Measurements from ENCODE around the gene AIG1. TPM values are rescaled to one million over a fixed set of nuclear protein-coding genes. Genes with fewer than 3 reads are reported as not detected.

AIG1 gene, protein sequence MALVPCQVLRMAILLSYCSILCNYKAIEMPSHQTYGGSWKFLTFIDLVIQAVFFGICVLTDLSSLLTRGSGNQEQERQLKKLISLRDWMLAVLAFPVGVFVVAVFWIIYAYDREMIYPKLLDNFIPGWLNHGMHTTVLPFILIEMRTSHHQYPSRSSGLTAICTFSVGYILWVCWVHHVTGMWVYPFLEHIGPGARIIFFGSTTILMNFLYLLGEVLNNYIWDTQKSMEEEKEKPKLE
- total RNA-seq (10 to 100 TPM; 21.0 to 55.7 (median 46.8) TPM), polyA plus RNA-seq (10 to 100 TPM; 37.9 to 49.7 (median 49.0) TPM)
- long read RNA-seq, donor 1, transcript AIG1-202 (6 exons, 1,395 nt) = major isoform, 12 of 22 reads
- long read RNA-seq, donor 1, partial matches to known transcripts = 9 of 22 reads
- long read RNA-seq, donor 1, other reads (novel, unspliced or antisense) = 0 of 22 reads
- long read RNA-seq, donor 2, transcript AIG1-202 (6 exons, 1,395 nt) = major isoform, 15 of 26 reads
- long read RNA-seq, donor 2, partial matches to known transcripts = 11 of 26 reads
- long read RNA-seq, donor 2, other reads (novel, unspliced or antisense) = 0 of 26 reads
- long read RNA-seq, donor 3, transcript AIG1-202 (6 exons, 1,395 nt) = major isoform, 6 of 9 reads
- long read RNA-seq, donor 3, partial matches to known transcripts = 0 of 9 reads
- long read RNA-seq, donor 3, other reads (novel, unspliced or antisense) = 0 of 9 reads
- long read RNA-seq, donor 4, transcript AIG1-202 (6 exons, 1,395 nt) = major isoform, 36 of 52 reads
- long read RNA-seq, donor 4, partial matches to known transcripts = 4 of 52 reads
- long read RNA-seq, donor 4, other reads (novel, unspliced or antisense) = 9 of 52 reads
- long read RNA-seq, donor 5, transcript AIG1-202 (6 exons, 1,395 nt) = major isoform, 52 of 87 reads
- long read RNA-seq, donor 5, transcript AIG1-208 (4 exons, 3,393 nt) = minor isoform, 8 of 87 reads
- long read RNA-seq, donor 5, partial matches to known transcripts = 4 of 87 reads
- long read RNA-seq, donor 5, other reads (novel, unspliced or antisense) = 18 of 87 reads
- long read RNA-seq, donor 6, transcript AIG1-202 (6 exons, 1,395 nt) = major isoform, 21 of 37 reads
- long read RNA-seq, donor 6, partial matches to known transcripts = 8 of 37 reads
- long read RNA-seq, donor 6, other reads (novel, unspliced or antisense) = 4 of 37 reads
- long read RNA-seq, donor 7, partial matches to known transcripts = 0 of 5 reads
- long read RNA-seq, donor 7, other reads (novel, unspliced or antisense) = 0 of 5 reads
- long read RNA-seq, donor 8, transcript AIG1-202 (6 exons, 1,395 nt) = major isoform, 8 of 24 reads
- long read RNA-seq, donor 8, partial matches to known transcripts = 15 of 24 reads
- long read RNA-seq, donor 8, other reads (novel, unspliced or antisense) = 0 of 24 reads
- long read RNA-seq, donor 9, transcript AIG1-202 (6 exons, 1,395 nt) = major isoform, 7 of 13 reads
- long read RNA-seq, donor 9, partial matches to known transcripts = 5 of 13 reads
- long read RNA-seq, donor 9, other reads (novel, unspliced or antisense) = 0 of 13 reads
- long read RNA-seq, donor 10, partial matches to known transcripts = 0 of 2 reads
- long read RNA-seq, donor 10, other reads (novel, unspliced or antisense) = 0 of 2 reads

DNA sequence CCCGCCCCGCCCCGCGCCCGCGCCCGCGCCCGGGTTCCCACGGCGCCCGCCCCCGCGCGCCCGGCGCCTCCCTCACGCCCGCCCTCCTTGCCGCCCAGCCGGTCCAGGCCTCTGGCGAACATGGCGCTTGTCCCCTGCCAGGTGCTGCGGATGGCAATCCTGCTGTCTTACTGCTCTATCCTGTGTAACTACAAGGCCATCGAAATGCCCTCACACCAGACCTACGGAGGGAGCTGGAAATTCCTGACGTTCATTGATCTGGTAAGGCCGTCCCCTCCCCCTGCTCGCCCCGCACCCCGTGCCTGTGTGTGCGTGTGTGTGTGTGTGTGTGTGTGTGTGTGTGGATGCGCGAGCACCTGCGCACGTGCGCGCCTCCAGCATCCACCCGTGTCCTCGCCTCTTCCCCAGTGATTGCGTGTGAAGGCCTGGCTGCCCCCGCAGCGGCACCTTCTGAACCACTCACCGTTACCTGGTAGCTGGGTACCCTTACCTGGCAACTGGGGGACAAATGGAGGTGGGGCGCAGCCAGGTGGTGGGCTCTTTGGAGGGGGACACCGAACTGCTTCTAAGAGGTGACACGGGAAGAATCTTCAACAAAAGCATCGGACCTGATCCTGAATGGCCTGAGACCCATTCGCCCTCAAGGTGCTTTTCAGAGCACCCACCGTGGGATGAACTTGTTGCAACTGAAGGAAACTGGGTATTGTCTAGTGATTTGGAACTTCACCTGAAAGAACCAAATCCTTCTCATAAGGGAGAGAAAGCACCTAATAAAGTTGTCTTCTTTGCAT, at the start of gene AIG1:
Gene AIG1, plus strand, starts transcription at position 84 of the 791 bp plus-strand sequence. Its CDS starts 37 bp downstream, at position 121.
- no peak for TF ChIP-seq POLR2A (IDR thresholded peaks at IDR 0.05)
- TF ChIP-seq, protein P1, sequence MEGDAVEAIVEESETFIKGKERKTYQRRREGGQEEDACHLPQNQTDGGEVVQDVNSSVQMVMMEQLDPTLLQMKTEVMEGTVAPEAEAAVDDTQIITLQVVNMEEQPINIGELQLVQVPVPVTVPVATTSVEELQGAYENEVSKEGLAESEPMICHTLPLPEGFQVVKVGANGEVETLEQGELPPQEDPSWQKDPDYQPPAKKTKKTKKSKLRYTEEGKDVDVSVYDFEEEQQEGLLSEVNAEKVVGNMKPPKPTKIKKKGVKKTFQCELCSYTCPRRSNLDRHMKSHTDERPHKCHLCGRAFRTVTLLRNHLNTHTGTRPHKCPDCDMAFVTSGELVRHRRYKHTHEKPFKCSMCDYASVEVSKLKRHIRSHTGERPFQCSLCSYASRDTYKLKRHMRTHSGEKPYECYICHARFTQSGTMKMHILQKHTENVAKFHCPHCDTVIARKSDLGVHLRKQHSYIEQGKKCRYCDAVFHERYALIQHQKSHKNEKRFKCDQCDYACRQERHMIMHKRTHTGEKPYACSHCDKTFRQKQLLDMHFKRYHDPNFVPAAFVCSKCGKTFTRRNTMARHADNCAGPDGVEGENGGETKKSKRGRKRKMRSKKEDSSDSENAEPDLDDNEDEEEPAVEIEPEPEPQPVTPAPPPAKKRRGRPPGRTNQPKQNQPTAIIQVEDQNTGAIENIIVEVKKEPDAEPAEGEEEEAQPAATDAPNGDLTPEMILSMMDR (IDR thresholded peaks at IDR 0.05) = no peak
- Histone ChIP-seq H3K36me3 (replicated peaks in 1 of 2) (no peaks in the 10 kb centered on the region), H3K4me3 (peak within 1 kb of the TSS; percentile 53 to 93 (median 79)), H3K9me3 (replicated peaks in 1 of 3) (no peaks in the 10 kb centered on the region), H3K4me1 (replicated peaks in 1 of 2) (peaks cover 0 to 18% of the 10 kb centered on the region in 2 donors), H3K27me3 (no peaks in the 10 kb centered on the region), H3K27ac (peak within 1 kb of the TSS; percentile 33 to 96 (median 87))
- WGBS, 4 donors = 8 to 58% (median 30%) methylated on average over 7 to 50 of the region's 50 CpGs
- DNase-seq = peak in 5 of 7 donors; percentile 77 to 83 (median 79)
- intact Hi-C loops (cut with DNase I) = no loop called here

DNA sequence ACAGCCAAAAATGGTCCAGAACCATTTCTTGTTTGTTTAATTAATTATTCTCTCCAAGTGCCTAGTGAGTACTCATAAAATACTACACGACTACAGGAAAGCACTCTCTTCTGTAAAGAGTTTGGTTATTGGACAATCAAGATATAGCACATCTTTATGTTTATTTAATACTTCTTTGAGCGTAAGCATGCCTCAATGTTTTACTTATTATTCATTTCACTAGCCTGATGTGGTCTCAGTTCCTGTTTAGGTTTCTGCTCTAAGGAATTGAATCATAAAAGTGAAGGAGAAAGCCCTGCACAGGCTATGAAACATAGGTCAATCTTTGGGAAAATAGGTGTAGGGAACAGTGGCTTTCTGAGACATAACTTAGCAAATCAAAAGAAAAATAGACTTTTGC, 45.9 kb upstream of the AIG1 start:
- WGBS, 4 donors = 83 to 88% (median 83%) methylated on average over 2 of the region's 2 CpGs
- TF ChIP-seq, protein P1 (IDR thresholded peaks at IDR 0.05) = no peak
- TF ChIP-seq POLR2A (IDR thresholded peaks at IDR 0.05) = no peak
- Histone ChIP-seq H3K4me3 (no peak overlapping the region), H3K27ac (no peak overlapping the region), H3K36me3 (replicated peaks in 1 of 2) (no peaks in the 10 kb centered on the region), H3K4me1 (replicated peaks in 1 of 2) (no peaks in the 10 kb centered on the region), H3K27me3 (no peaks in the 10 kb centered on the region), H3K9me3 (replicated peaks in 1 of 3) (no peaks in the 10 kb centered on the region)
- DNase-seq = no peak
- intact Hi-C loops (cut with DNase I) = no loop called here

DNA sequence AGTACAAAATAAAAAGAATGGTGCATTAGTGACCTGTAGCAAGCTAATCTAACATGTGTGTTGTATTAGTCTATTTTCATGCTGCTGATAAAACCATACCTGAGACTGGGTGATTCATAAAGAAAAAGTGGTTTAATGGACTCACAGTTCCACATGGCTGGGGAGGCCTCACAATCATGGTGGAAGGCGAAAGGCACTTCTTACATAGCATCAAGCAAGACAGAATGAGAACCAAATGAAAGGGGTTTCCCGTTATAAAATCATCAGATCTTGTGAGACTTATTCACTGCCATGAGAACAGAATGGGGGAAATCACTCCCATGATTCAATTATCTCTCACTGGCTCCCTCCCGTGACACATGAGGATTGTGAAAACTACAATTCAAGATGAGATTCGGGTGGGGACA, 45.4 kb upstream of the AIG1 start:
- WGBS, 4 donors = 79 to 88% (median 84%) methylated on average over 4 of the region's 4 CpGs
- TF ChIP-seq POLR2A (IDR thresholded peaks at IDR 0.05) = no peak
- TF ChIP-seq, protein P1 (IDR thresholded peaks at IDR 0.05) = no peak
- H3K4me1 ChIP-seq (replicated peaks in 1 of 2) = no peaks in the 10 kb centered on the region
- H3K27me3 ChIP-seq = no peaks in the 10 kb centered on the region
- H3K9me3 ChIP-seq (replicated peaks in 1 of 3) = no peaks in the 10 kb centered on the region
- H3K4me3 ChIP-seq = no peak overlapping the region
- intact Hi-C loops (cut with DNase I) = no loop called here
- no peak overlapping the region for H3K27ac ChIP-seq
- no peak for DNase-seq
- no peaks in the 10 kb centered on the region for H3K36me3 ChIP-seq (replicated peaks in 1 of 2)

Measured in adrenal gland (tissue), 19 donors.